GM21619 (cell line): Measurements from ENCODE around the gene HSD17B3.
"Not testable (repeated sequence)": the region's sequence is repeated elsewhere in the genome, so short reads cannot be mapped to it uniquely, and the experiment has no call there.

ENCODE experiments used
- ATAC-seq: cut with Tn5 transposase; IDR thresholded peaks from one replicate; pipeline ENCODE4 v1.9.1; 2021; ENCODE audit not compliant: unreplicated experiment

The HSD17B3 gene

DNA sequence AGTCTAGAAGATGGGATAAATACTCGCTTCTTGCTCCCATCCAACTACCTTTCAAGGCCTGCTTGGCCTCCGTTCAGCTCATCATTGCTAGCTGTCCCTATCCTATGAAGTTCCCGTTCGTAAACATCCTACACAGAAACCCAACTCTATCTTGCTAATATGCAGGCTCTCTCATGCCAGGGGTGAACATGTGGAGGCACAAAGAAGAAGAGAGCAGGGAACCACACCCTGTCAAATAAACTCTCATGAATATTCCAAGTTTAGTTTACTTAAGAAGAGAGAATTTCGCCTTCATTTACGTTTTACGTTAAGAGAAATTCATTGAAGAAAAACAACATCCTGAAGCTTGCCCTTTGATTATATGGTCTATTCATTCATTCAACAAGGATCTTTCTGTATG is 7.9 kb upstream of the HSD17B3 start:
- no peak for ATAC-seq

GRCh38 chr9:96306958-96307357 is 5.0 kb upstream of the HSD17B3 start:
- ATAC-seq = not testable (repeated sequence)

- ATAC-seq = no peak
Observed at GRCh38 chr9:96305171-96305570, 3.2 kb upstream of the HSD17B3 start.

GRCh38 chr9:96304230-96304629 is 2.3 kb upstream of the HSD17B3 start:
- no peak for ATAC-seq

- no peak for ATAC-seq
Observed at GRCh38 chr9:96299823-96300222, 2.2 kb downstream of the HSD17B3 start.

DNA sequence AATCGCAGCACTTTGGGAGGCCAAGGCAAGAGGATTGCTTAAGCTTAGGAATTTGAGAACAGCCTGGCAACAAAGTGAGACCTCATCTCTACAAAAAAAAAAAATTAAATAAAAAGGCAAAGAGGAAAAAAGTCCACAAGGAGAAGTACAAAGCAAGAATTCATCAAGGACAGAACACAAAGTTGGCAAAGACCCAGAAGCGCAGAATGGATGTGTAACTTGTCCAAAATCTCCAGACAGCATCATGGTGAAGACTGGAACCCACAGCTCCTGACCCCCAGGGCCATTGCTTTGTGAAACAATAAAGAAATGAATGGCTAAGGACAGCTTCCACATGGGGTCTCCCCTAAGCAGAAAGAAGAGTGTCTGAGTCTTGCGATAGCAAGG is 7.8 kb downstream of the HSD17B3 start:
- no peak for ATAC-seq

DNA sequence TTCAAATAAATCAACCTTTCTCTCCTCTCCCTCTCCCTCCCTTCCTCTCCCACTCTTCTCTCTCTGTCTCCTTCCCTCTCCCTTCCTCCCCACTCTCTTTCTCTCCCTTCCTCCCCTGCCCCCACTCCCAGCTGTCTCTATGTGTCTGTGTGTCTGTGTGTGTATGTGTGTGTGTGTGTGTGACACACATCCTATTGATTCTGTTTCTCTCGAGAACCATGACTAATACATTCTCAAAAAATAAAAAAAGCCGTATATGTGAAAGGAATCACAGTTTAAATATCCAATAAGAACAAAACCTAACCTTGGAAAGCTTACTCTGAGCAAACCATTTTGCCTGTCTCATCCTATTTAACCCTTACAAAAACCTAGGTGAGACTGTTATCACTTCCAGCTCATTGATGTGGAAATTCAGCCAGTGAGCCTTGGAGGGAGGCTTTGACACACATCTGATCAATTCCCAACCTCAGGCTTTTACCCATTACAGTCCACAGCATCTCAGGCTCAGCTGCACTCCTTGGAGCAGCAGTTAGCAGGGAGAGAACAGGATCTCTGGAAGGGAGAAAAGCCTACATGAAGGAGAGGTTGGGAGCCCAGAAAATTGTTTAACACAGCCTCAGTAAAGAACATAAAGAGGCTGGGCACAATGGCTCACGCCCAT is 8.3 kb downstream of the HSD17B3 start:
- ATAC-seq = no peak

- ATAC-seq = no peak
Observed at GRCh38 chr9:96289392-96289791, 12.6 kb downstream of the HSD17B3 start.

- ATAC-seq = no peak
Observed at GRCh38 chr9:96281641-96282040, 20.3 kb downstream of the HSD17B3 start.

DNA sequence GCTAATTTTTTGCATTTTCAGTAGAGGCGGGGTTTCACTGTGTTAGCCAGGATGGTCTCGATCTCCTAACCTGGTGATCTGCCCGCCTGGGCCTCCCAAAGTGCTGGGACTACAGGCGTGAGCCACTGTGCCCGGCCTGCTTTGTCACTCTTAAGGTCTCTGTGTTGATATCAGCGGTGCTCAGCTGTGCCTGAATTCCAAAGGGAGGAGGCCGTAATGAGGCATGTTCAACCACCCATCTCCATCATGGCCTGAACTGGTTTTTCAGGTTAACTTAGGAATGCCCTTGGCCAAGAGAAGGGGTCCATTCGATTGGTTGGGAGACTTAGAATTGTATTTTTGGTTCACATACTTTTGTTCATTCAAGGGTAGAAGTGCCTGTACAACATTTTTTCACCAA is 22.0 kb downstream of the HSD17B3 start:
- no peak for ATAC-seq

- ATAC-seq = no peak
Observed at GRCh38 chr9:96274939-96275338, 27.0 kb downstream of the HSD17B3 start.

DNA sequence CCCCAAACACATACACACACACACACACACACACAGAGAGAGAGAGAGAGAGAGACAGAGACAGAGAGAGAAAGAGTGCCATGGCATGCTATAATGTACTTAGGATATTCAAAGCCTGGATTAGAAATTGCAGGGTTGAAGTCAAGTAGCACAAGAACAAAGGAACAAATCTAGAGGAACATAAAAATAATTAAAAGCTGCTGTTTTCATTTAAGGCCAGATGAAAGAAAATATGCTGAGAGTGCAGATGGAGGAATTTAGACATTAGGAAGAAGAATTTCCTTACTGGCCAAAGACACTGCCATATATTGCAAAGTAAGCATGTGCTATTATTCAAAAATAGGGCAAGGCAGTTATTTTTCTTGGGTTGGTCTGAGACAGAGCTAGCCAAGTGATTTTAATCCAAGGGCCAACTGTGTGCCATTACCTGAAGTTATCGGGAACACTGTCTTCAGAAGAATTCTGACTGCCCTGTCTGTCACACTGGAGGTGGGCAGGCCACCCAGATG is 31.7 kb downstream of the HSD17B3 start:
- ATAC-seq = no peak

DNA sequence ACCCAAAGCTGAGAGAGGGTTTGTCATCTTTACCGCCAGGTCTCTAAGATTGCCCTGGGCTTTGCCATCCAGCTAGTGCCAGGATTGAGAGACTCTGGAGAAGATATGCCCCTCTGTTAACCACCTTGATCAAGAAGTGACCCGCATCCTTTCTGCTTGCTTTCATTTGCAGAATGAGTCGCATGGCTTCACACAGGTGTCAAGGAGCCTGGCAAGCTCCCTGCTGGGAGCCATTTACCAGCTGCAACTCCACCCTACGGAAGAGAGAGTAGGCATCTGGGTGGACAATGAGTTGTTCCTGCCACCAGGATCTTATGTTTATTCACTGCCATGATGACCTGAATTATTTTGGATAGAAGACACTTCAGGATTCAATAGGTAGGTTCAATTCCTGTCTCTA is 43.0 kb downstream of the HSD17B3 start:
- no peak for ATAC-seq

DNA sequence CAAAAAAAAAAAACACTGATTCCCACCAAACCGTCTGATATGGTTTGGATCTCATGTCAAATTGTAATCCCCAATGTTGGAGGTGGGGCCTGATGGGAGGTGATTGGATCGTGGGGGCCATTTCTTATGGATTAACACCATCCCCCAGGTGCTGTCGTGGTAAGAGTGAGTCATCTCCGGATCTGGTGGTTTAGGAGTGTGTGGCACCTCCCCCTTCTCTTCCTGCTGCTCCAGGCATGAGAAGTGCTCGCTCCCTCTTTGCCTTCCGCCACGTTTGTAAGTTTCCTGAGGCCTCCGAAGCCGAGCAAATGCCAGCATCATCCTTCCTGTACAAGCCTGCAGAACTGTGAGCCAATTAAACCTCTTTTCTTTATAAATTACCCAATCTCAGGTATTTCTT is 45.2 kb downstream of the HSD17B3 start:
- ATAC-seq = no peak

- no peak for ATAC-seq
Observed at GRCh38 chr9:96255698-96256097, 46.3 kb downstream of the HSD17B3 start.

DNA sequence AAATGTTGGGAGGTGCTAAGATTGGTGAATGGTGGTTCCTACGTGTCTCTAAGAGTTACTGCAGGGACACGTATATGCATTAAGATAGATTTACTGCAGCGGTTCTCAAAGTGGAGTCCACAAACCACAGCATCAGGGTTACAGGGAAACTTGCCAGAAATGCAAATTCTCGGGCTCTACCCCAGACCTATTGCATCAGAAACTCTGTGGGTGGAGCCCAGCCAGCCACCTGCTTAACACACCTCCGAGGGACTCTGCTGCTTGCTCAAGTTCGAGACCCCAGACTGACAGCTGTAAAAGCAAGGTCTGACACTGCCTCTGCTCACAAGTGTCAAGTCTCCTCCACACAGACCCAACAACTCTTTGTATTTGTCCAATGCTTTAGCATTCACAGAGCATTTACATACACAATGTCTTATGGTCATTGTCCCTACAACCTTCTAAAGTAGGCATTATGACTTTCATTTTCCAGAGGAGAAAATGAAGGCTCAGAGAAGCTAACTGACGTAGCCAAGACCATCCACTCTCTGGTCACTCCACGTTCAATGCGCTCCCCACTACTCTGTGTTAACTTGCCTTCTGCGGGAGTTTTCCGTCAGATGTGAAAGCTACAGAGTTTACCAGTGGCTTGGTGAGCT is 48.8 kb downstream of the HSD17B3 start:
- no peak for ATAC-seq

DNA sequence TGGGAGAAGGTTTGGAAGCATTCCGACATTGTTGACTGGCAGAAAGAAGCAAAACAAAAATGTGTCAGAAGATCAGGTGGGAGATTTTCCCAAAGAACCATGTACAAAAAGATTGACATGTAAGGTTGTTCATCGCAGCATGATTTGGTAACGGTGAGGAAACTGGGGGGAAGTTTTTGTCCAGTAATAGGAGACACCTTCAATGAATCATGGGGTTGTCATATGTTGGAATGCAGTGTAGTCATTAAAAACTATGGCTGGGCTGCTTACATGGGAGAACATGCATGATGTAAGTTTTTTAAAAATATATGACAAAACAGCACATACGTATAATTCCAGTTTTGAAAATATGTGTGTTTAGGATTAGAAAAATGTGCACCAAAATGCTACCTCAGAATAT is 50.5 kb downstream of the HSD17B3 start:
- no peak for ATAC-seq

DNA sequence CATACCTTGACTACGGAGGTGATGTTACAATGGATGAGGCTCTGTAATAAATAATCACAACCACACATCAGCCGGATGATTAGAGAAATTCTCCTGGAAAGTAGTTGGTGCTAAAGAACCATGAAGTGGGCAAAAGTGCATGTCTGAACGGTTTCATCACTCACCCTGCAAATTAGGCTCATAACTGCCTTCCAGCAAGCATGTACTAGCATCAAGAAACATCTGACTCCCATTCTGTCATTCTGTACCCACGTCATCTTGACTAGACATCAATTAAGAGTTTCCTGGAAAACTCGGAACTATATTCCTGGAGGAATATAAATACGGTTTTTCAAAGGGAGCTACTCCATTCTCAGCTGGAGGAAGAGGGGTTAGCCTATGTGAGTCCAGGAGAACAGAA is 52.2 kb downstream of the HSD17B3 start:
- no peak for ATAC-seq

GRCh38 chr9:96246267-96246671 is 55.7 kb downstream of the HSD17B3 start:
- no peak for ATAC-seq

GRCh38 chr9:96245399-96245798 is 56.6 kb downstream of the HSD17B3 start:
- ATAC-seq = no peak

DNA sequence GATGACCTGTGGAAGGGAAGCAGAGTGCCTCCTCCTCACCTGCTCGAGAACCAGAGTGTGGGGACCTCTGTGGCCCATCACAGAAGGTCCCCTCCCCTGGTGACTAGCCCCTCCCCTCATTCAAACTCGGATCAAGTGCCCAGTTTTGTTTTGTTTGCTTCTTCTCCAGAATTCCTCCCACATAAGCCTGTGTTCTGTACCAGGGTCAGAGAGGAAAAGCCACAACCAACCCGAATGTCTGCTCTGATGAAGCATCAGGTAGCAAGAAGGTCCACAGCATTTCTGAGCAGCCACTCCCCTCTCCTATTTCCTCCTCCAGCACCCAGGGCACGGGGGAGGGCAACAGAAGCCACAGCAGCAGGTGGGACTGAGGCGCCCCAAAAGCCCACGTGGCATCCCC is 58.2 kb downstream of the HSD17B3 start:
- ATAC-seq = no peak

GRCh38 chr9:96242811-96243210 is 59.2 kb downstream of the HSD17B3 start:
- ATAC-seq = no peak

DNA sequence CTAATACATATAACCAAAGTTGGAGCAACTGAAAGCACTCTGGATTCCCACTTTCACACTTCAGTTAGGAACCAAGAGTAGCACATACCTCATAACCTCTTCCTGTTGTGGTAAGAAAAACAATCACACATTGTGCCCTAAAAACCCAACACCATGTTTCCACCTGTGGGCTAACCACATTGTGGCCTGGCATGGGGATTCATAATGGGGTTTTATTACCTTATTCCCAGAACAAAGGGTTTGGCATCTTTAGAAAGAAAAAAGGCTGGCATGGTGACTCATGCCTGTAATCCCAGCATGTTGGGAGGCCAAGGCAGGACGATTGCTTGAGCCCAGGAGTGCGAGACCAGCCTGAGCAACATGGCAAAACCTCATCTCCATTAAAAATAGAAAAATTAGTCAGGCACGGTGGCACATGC is 60.6 kb downstream of the HSD17B3 start:
- ATAC-seq = peak; percentile 72
